Coronary artery (tissue), 2 donors: ENCODE results near the gene NHS.

ENCODE experiments used
- DNase-seq: peaks from one replicate; pipeline ENCODE4 v3.0.0-alpha.2; 2017; ENCODE audit warnings: low spot score
- H3K27ac ChIP-seq, 2 donors: fragments of 200-600 bp; sonication (generic); one replicate each; pipeline ENCODE4 v1.5.1; 2016 to 2019
- H3K4me3 ChIP-seq: fragments of 200-600 bp; sonication (generic); 2 replicates; pipeline ENCODE4 v1.5.1; 2016; ENCODE audit warnings: mild to moderate bottlenecking, moderate library complexity
- TF ChIP-seq, protein P1 (sequence below): fragments of 200-600 bp; sonication (generic); IDR thresholded peaks from one replicate; pipeline ENCODE4 v1.5.1; 2019; ENCODE audit warnings: antibody characterized with exemption

NHS gene

DNA sequence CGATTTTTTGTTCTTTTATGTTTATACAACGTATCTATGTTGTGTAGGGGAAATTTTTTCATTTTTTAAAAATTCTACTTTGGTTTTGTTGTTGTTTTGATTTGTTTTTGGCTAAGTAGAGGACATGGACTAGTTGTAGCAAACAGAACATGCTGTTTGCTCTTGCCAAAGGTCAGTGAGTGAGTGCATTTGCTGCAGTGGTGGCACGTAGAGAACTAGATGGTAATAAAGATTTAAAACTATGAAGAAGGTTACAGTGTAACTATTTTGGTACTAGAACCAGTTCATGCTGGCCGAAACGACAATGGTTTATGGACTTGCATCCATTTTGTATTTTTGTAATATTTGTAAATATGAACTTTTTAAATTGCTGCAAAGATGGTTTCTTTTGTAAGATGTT is 360.4 kb downstream of the NHS start:
- Histone ChIP-seq H3K27ac (no peak overlapping the region), H3K4me3 (no peak overlapping the region)
- TF ChIP-seq, protein P1, sequence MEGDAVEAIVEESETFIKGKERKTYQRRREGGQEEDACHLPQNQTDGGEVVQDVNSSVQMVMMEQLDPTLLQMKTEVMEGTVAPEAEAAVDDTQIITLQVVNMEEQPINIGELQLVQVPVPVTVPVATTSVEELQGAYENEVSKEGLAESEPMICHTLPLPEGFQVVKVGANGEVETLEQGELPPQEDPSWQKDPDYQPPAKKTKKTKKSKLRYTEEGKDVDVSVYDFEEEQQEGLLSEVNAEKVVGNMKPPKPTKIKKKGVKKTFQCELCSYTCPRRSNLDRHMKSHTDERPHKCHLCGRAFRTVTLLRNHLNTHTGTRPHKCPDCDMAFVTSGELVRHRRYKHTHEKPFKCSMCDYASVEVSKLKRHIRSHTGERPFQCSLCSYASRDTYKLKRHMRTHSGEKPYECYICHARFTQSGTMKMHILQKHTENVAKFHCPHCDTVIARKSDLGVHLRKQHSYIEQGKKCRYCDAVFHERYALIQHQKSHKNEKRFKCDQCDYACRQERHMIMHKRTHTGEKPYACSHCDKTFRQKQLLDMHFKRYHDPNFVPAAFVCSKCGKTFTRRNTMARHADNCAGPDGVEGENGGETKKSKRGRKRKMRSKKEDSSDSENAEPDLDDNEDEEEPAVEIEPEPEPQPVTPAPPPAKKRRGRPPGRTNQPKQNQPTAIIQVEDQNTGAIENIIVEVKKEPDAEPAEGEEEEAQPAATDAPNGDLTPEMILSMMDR: no peak
- no peak for DNase-seq

- TF ChIP-seq, protein P1: no peak
- Histone ChIP-seq H3K27ac (peak overlapping the region; percentile 75 to 90), H3K4me3 (peak overlapping the region; percentile 65)
- DNase-seq: no peak
These were observed 361.5 kb downstream of the NHS start for GRCh38 chrX:17736478-17736855.

DNA sequence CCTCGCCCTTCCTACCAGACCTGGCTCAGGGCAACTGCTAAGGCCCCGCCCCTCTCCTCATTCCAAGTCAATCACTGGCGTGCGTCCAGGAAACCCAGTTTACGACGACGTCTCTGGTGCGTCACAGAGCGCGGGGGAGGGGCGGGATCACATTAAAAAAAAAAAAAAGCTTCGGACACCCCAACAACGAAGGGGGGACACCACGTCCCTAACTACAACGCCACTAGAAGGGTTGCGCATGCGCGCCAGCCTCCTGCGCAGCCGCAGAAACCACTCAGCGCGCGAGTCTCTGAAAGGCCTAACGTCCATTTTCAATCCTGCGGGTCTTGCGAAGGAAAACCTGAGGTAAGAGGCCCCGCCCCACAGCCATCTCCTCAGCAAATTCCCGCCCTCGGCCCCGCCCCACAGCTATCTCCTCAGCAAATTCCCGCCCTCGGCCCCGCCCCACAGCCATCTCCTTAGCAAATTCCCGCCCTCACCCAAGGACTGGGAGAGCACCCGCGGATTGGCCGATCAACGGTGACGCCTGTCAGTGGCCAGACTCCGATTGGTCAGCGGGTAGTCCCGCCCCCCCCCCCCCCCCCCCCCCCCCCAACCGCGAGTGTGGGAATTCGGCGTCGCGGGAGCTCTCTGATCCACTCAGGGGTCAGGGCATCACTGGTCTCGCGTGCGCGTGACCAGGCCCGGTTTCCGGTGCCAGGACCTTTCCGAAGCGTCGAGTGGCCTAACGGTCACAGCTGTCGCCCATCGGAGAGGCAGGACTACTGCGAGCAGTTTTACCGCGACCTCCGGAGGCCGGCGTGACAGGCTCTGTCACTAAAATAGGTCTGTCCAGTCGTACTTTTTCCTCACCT is 362.1 kb downstream of the NHS start, which contains the start of gene SCML1:
SCML1 (plus strand) TSS at position 638 of the 854 bp plus-strand sequence. CDS start 6,694 bp downstream, outside the sequence.
- Histone ChIP-seq H3K27ac (peak within 1 kb of the TSS; percentile 81 to 90), H3K4me3 (peak within 1 kb of the TSS; percentile 71)
- TF ChIP-seq, protein P1: no peak
- peak; percentile 98 for DNase-seq

GRCh38 chrX:17737710-17737985 is 362.6 kb downstream of the NHS start:
- H3K4me3 ChIP-seq: peak overlapping the region; percentile 71
- no peak for DNase-seq
- H3K27ac ChIP-seq: peak overlapping the region; percentile 81 to 83
- TF ChIP-seq, protein P1: no peak

GRCh38 chrX:17737986-17738713 is 363.1 kb downstream of the NHS start:
- TF ChIP-seq, protein P1: no peak
- DNase-seq: no peak
- Histone ChIP-seq H3K4me3 (peak overlapping the region; percentile 71), H3K27ac (peak overlapping the region; percentile 81 to 83)

DNA sequence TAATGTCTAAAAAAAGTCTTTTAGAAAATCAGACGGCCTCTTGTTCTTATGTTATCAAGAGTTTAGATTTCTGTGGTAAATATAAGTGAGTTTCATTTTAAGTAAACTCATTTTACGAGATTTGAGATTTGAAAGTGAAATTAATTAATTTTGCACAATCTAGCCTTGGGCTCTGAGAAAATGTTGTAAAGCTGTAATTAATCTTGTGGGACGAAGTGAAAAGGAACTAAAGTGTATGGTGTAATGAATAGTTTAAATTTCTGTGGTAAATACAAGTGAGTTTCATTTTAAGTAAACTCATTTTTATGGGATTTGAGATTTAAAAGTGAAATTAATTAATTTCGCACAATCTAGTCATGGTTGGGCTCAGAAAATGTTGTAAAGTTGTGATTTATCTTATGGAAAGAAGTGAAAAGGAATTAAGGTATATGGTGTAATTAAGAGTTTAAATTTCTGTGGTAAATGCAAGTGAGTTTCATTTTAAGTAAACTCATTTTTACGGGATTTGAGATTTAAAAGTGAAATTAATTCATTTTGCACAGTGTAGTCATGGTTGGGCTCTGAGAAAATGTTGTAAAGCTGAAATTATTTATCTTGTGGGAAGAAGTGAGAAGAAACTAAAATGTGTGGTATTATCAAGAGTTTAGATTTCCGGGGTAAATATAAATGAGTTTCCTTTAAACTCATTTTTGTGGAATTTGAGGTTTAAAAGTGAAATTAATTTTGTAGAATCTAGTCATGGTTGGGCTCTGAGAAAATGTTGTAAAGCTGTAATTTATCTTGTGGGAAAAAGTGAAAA is 363.9 kb downstream of the NHS start:
- Histone ChIP-seq H3K4me3 (peak overlapping the region; percentile 71), H3K27ac (no peak overlapping the region)
- TF ChIP-seq, protein P1: no peak
- no peak for DNase-seq
